K562 (cell line): ENCODE data around the gene KLHL22. TPM values are rescaled to one million over a fixed set of nuclear protein-coding genes. Genes with fewer than 3 reads are reported as not detected.
"Not testable (repeated sequence)": the region's sequence is repeated elsewhere in the genome, so short reads cannot be mapped to it uniquely, and the experiment has no call there.

Experiments
- ETV1 ChIP-seq: fragments of 450-650 bp; conservative IDR thresholded peaks from 2 replicates; pipeline ENCODE4 v1.6.1; 2016; ENCODE audit warnings: missing genetic modification characterization, control low read depth, low read depth, missing compliant biosample characterization
- HBP1 ChIP-seq: fragments of 450-650 bp; formaldehyde crosslinking; IDR thresholded peaks from 2 replicates; pipeline ENCODE4 v1.4.0; 2022; ENCODE audit warnings: missing genetic modification characterization
- KDM5B ChIP-seq: fragments of 200-600 bp; sonication (generic); IDR thresholded peaks from 2 replicates; pipeline ENCODE4 v1.6.1; 2012; ENCODE audit warnings: low read depth, mild to moderate bottlenecking, moderate library complexity, low read length, control low read depth, inconsistent platforms; ENCODE audit not compliant: insufficient replicate concordance
- TEAD1 ChIP-seq, 2 experiments: fragments of 450-650 bp in 1 of 2; sonication (generic) in 1 of 2; formaldehyde crosslinking; IDR thresholded peaks; 2 replicates each; pipeline versions ENCODE4 v1.4.0 to v1.8.0; 2020 to 2022; ENCODE audit warnings: mild to moderate bottlenecking in 2 of 2, missing genetic modification reagents in 1 of 2
- USF1 ChIP-seq: sonication (generic); formaldehyde crosslinking; IDR thresholded peaks from 2 replicates; pipeline ENCODE4 v1.9.0; 2022; ENCODE audit warnings: mild to moderate bottlenecking, missing genetic modification reagents
- ZBTB40 ChIP-seq, 2 experiments: fragments of 450-650 bp in 1 of 2; sonication (generic) in 1 of 2; formaldehyde crosslinking in 1 of 2; IDR thresholded peaks; 2 replicates each; pipeline versions ENCODE4 v1.7.1 to v1.9.0; 2016 to 2022; ENCODE audit warnings: inconsistent platforms in 1 of 2, mild to moderate bottlenecking in 1 of 2, missing genetic modification reagents in 1 of 2
- ZNF668 ChIP-seq: fragments of 250-450 bp; sonication (Bioruptor Pico); IDR thresholded peaks from 2 replicates; pipeline ENCODE4 v1.8.0; 2022; ENCODE audit warnings: mild to moderate bottlenecking, inconsistent platforms
- ZNF707 ChIP-seq: fragments of 250-450 bp; sonication (Bioruptor Pico); conservative IDR thresholded peaks from 2 replicates; pipeline ENCODE4 v1.8.0; 2022; ENCODE audit warnings: inconsistent platforms, mild to moderate bottlenecking, moderate library complexity
- polyA plus RNA-seq, 8 experiments: library from polyadenylated mRNA; depleted of rRNA in 4 of 8; stranded (reverse) in 5 of 8; unstranded in 3 of 8; fragments of >200 nt; fragmentation: Nextera tagmentation in 2 of 8; fragmentation: Illumina TruSeq in 1 of 8; extraction: Ambion mirVana in 2 of 8; extraction: Trizol in 1 of 8; gene quantifications; 2 replicates each; pipeline versions ENCODE4 v1.2.1 to v1.2.3, GENCODE V29; 2011 to 2014; ENCODE audit warnings: inconsistent platforms in 1 of 8, missing spikeins in 1 of 8
- total RNA-seq, 7 experiments: library from RNA; depleted of rRNA in 6 of 7; stranded (reverse); fragments of >200 nt in 6 of 7; fragmentation: Illumina TruSeq in 2 of 7; extraction: Trizol in 2 of 7; gene quantifications; 2 replicates each; pipeline versions ENCODE4 v1.2.1 to v1.2.3, GENCODE V29; 2011 to 2021; ENCODE audit warnings: low replicate concordance in 1 of 7

The KLHL22 gene
- total and polyA plus RNA-seq, 9 of the 15 experiments (the other 6 are each of a cell fraction or from before 2014, with no cell fraction given) = 1.3 to 25.6 (median 15.2) TPM

- not testable (repeated sequence) for TF ChIP-seq ZBTB40 (IDR thresholded peaks at IDR 0.05)
- TF ChIP-seq ZBTB40 (CRISPR knock-in tag; IDR thresholded peaks at IDR 0.05) (peak; percentile 56; the same call in 1 of the 2 replicates), TEAD1 (CRISPR knock-in tag; IDR thresholded peaks at IDR 0.05) (0 out of 4 replicates have a peak, but pooled peaks of 1 of the 2 experiments have one; percentile 59), KDM5B (peak; percentile 22), ETV1 (tag) (0 out of 2 replicates have a peak, but pooled peaks have one; percentile 16), ZNF707 (CRISPR knock-in tag) (0 out of 2 replicates have a peak, but pooled peaks have one; percentile 5), HBP1 (peak; percentile 22; the same call in 1 of the 2 replicates), USF1 (0 out of 2 replicates have a peak, but pooled peaks have one; percentile 17), ZNF668 (0 out of 2 replicates have a peak, but pooled peaks have one; percentile 67)
Measured at GRCh38 chr22:20545318-20545634, 49.7 kb upstream of the KLHL22 start (continued).
